NCI-H748 treated with DMSO at 0.1 percent for 48 hours (cell line): ENCODE data around the gene RMI2.

Source experiments
- DNase-seq: peaks from one replicate; lab custom pipeline; 2025; lab: John Stamatoyannopoulos, UW

RMI2 gene

GRCh38 chr16:11309895-11310633, 35.2 kb upstream of the RMI2 start:
- DNase-seq: no peak

- no peak for DNase-seq
Measured at GRCh38 chr16:11310634-11310977, 34.7 kb upstream of the RMI2 start.

- DNase-seq: no peak
Measured at GRCh38 chr16:11310997-11311561, 34.2 kb upstream of the RMI2 start.

GRCh38 chr16:11312718-11313492, 32.4 kb upstream of the RMI2 start:
- no peak for DNase-seq

- DNase-seq: no peak
Measured at GRCh38 chr16:11313493-11314308, 31.6 kb upstream of the RMI2 start.

- DNase-seq: no peak
Measured at GRCh38 chr16:11314309-11314894, 30.9 kb upstream of the RMI2 start.

GRCh38 chr16:11315510-11315909, 29.7 kb upstream of the RMI2 start:
- DNase-seq: no peak

GRCh38 chr16:11316331-11317015, 28.8 kb upstream of the RMI2 start:
- DNase-seq: no peak

GRCh38 chr16:11318817-11319216, 26.4 kb upstream of the RMI2 start:
- DNase-seq: no peak

GRCh38 chr16:11319529-11320146, 25.6 kb upstream of the RMI2 start:
- DNase-seq: no peak

- no peak for DNase-seq
Measured at GRCh38 chr16:11320170-11320569, 25.1 kb upstream of the RMI2 start.

GRCh38 chr16:11321662-11322061, 23.6 kb upstream of the RMI2 start:
- no peak for DNase-seq

GRCh38 chr16:11322823-11323222, 22.4 kb upstream of the RMI2 start:
- DNase-seq: no peak

- DNase-seq: no peak
Measured at GRCh38 chr16:11323551-11324336, 21.5 kb upstream of the RMI2 start.

- DNase-seq: no peak
Measured at GRCh38 chr16:11325404-11326083, 19.7 kb upstream of the RMI2 start.

- no peak for DNase-seq
Measured at GRCh38 chr16:11326084-11326736, 19.0 kb upstream of the RMI2 start.

GRCh38 chr16:11326737-11327276, 18.5 kb upstream of the RMI2 start:
- no peak for DNase-seq

- DNase-seq: no peak
Measured at GRCh38 chr16:11327277-11328171, 17.7 kb upstream of the RMI2 start.
